Stomach (tissue), 4 donors: ENCODE data around the gene TJP2.

Experiments
- CTCF ChIP-seq, 7 experiments: fragments of 450-650 bp in 4 of 7; fragments of 200-600 bp in 3 of 7; sonication (generic) in 3 of 7; IDR thresholded peaks; one replicate each; pipeline ENCODE4 v1.5.1; 2016 to 2019; ENCODE audit warnings: antibody characterized with exemption in 7 of 7, control low read depth in 2 of 7, mild to moderate bottlenecking in 1 of 7
- EP300 ChIP-seq: sonication (generic); formaldehyde crosslinking; IDR thresholded peaks from one replicate; pipeline ENCODE4 v1.6.1; 2017; ENCODE audit warnings: antibody characterized with exemption
- POLR2A ChIP-seq, 4 donors: fragments of 450-650 bp; IDR thresholded peaks; one replicate each; pipeline ENCODE4 v1.6.1; 2016; ENCODE audit warnings: antibody characterized with exemption in 4 of 4, control low read depth in 2 of 4, mild to moderate bottlenecking in 1 of 4, moderate library complexity in 1 of 4

DNA sequence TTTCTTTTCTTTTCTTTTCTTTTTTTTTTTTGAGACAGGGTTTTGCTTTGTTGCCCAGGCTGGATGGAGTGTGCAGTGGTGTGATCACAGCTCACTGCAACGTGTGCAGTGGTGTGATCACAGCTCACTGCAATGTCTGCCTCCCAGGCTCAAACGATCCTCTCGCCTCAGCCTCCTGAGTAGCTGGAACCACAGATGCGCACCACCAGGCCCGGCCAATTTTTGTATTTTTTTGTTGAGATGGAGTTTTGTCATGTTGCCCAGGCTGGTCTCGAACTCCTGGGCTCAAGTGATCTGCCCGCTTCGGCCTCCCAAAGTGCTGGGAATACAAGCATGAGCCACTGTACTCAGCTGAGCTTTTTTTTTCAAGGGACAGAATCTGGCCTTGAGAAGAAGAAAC is 36.8 kb upstream of the TJP2 start:
- TF ChIP-seq POLR2A (IDR thresholded peaks at IDR 0.05) (no peak), CTCF (IDR thresholded peaks at IDR 0.05) (no peak), EP300 (no peak)
